Peyer's patch (tissue), 4 donors: ENCODE results near the gene ARHGAP18.

Experiments
- CTCF ChIP-seq, 6 experiments: fragments of 450-650 bp in 4 of 6; fragments of 200-600 bp in 2 of 6; sonication (generic) in 1 of 6; IDR thresholded peaks; one replicate each; pipeline ENCODE4 v1.5.1; 2017 to 2019; ENCODE audit warnings: antibody characterized with exemption in 6 of 6, mild to moderate bottlenecking in 3 of 6, moderate library complexity in 1 of 6
- POLR2A ChIP-seq, 2 donors: fragments of 450-650 bp; IDR thresholded peaks; one replicate each; pipeline ENCODE4 v1.5.1; 2017; ENCODE audit warnings: antibody characterized with exemption in 2 of 2, mild to moderate bottlenecking in 2 of 2, moderate library complexity in 2 of 2

GRCh38 chr6:129711271-129711631 lies 1.3 kb upstream of the ARHGAP18 start:
- no peak for TF ChIP-seq CTCF (IDR thresholded peaks at IDR 0.05)
- no peak for TF ChIP-seq POLR2A (IDR thresholded peaks at IDR 0.05)
